Type B pancreatic cell (in vitro differentiated cells): Measurements from ENCODE around the gene KCNG2. TPM values are rescaled to one million over a fixed set of nuclear protein-coding genes. Genes with fewer than 3 reads are reported as not detected.

ENCODE experiments used
- DNase-seq: peaks from one replicate; pipeline ENCODE4 v3.0.0; 2021; ENCODE audit warnings: mixed read lengths; ENCODE audit not compliant: unreplicated experiment; ENCODE audit errors: extremely low spot score
- H3K27ac Mint-ChIP-seq: 2 replicates; pipeline ENCODE4 v1.8.0; 2021; ENCODE audit warnings: mild to moderate bottlenecking, mixed read lengths
- H3K27me3 Mint-ChIP-seq: 2 replicates; pipeline ENCODE4 v1.8.0; 2021; ENCODE audit warnings: mixed read lengths
- H3K36me3 Mint-ChIP-seq: 2 replicates; pipeline ENCODE4 v1.8.0; 2021; ENCODE audit warnings: mixed read lengths
- H3K4me1 Mint-ChIP-seq: one replicate; pipeline ENCODE4 v1.8.0; 2021; ENCODE audit warnings: mixed read lengths; ENCODE audit not compliant: unreplicated experiment
- H3K4me3 Mint-ChIP-seq: 2 replicates; pipeline ENCODE4 v1.8.0; 2021; ENCODE audit warnings: mild to moderate bottlenecking, mixed read lengths
- H3K9me3 Mint-ChIP-seq: 2 replicates; pipeline ENCODE4 v1.8.0; 2021; ENCODE audit warnings: mixed read lengths
- total RNA-seq: library from RNA; stranded (reverse); gene quantifications from 2 replicates; pipeline ENCODE4 v1.2.1, GENCODE V29; 2021; ENCODE audit warnings: low replicate concordance
- TF ChIP-seq, protein P1 (sequence below): fragments of 200-600 bp; sonication (generic); conservative IDR thresholded peaks from 2 replicates; pipeline ENCODE4 v1.5.0; 2021; ENCODE audit warnings: antibody characterized with exemption, mild to moderate bottlenecking

Gene KCNG2
- total RNA-seq, 1 donor from 2014 or later = 0.29 TPM

DNA sequence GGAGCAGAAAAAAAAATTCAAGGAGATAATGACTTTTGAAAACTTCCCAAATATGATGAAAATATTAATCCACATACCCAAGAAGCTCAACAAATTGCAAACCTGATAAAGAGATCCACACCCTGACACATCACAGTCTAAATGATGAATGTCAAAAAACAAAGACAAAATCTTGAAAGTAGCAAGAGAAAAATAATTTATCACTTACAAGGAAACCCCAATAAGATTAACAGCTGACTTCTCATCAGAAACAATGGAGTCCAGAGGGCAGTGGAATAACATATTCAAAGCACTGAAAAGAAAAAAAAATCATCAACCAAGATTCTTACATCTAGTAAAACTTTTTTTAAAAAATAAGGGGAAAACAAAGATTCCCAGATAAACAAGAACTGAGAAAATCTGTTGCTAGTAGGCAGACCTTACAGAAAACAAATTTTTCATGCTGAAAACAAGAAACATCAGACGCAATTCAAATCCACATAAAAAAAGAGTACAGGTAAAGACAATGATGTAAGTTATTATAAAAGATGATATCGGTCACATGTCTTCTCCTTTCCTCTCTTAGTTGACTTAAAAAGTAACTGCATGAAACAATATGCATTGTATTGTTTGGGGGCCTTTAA, 132.4 kb downstream of the KCNG2 start:
- peaks cover 60% of the 10 kb centered on the region for H3K36me3 Mint-ChIP-seq

DNA sequence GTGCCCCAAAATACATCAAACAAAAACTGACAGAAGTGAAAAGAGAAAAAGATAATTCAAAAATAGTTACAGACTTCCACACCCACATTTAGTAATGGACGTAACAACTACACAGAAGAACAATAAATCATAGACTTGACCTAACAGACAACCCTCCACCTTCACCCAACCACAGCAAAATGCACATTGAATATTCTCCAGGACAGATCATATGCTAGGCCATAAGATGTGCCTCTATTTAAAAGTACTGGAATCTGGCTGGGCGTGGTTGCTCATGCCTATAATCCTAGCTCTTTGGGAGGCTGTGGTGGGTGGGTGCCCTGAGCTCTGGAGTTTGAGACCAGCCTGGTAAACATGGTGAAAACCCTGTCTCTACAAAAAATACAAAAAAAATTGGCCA, 133.7 kb downstream of the KCNG2 start:
- Mint-ChIP-seq H3K4me1 (peaks cover 4% of the 10 kb centered on the region), H3K27ac (no peak overlapping the region), H3K9me3 (peaks cover 13% of the 10 kb centered on the region), H3K4me3 (no peak overlapping the region), H3K27me3 (no peaks in the 10 kb centered on the region), H3K36me3 (peaks cover 69% of the 10 kb centered on the region)
- TF ChIP-seq, protein P1, sequence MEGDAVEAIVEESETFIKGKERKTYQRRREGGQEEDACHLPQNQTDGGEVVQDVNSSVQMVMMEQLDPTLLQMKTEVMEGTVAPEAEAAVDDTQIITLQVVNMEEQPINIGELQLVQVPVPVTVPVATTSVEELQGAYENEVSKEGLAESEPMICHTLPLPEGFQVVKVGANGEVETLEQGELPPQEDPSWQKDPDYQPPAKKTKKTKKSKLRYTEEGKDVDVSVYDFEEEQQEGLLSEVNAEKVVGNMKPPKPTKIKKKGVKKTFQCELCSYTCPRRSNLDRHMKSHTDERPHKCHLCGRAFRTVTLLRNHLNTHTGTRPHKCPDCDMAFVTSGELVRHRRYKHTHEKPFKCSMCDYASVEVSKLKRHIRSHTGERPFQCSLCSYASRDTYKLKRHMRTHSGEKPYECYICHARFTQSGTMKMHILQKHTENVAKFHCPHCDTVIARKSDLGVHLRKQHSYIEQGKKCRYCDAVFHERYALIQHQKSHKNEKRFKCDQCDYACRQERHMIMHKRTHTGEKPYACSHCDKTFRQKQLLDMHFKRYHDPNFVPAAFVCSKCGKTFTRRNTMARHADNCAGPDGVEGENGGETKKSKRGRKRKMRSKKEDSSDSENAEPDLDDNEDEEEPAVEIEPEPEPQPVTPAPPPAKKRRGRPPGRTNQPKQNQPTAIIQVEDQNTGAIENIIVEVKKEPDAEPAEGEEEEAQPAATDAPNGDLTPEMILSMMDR = no peak
- DNase-seq = peak; percentile 7

More for the DNA sequence above, 132.4 kb downstream of the KCNG2 start:
- peaks cover 13% of the 10 kb centered on the region for H3K9me3 Mint-ChIP-seq
- no peak overlapping the region for H3K27ac Mint-ChIP-seq
- peaks cover 4% of the 10 kb centered on the region for H3K4me1 Mint-ChIP-seq
- no peak for DNase-seq
- H3K4me3 Mint-ChIP-seq = no peak overlapping the region
- TF ChIP-seq, protein P1 = no peak
- H3K27me3 Mint-ChIP-seq = no peaks in the 10 kb centered on the region

DNA sequence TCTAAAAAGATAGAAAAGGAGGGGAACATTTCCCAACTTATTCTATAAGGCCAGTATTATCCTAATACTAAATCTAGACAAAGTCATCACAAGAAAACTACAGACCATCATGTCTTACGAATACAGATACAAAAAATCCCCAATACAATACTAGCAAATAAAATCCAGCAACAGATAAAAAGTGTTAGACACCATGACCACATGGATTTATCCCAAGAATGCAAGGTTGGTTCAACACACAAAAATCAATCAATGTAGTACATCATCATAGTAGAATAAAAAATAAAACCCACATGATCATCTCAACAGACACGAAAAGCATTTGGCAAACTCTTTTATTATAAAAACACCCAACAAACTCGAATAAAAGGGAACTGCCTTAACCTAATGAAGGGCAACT, 135.2 kb downstream of the KCNG2 start:
- TF ChIP-seq, protein P1 = no peak
- Mint-ChIP-seq H3K9me3 (peaks cover 13% of the 10 kb centered on the region), H3K27ac (no peak overlapping the region), H3K4me1 (peaks cover 4% of the 10 kb centered on the region), H3K27me3 (no peaks in the 10 kb centered on the region), H3K4me3 (no peak overlapping the region), H3K36me3 (peaks cover 80% of the 10 kb centered on the region)
- DNase-seq = no peak

DNA sequence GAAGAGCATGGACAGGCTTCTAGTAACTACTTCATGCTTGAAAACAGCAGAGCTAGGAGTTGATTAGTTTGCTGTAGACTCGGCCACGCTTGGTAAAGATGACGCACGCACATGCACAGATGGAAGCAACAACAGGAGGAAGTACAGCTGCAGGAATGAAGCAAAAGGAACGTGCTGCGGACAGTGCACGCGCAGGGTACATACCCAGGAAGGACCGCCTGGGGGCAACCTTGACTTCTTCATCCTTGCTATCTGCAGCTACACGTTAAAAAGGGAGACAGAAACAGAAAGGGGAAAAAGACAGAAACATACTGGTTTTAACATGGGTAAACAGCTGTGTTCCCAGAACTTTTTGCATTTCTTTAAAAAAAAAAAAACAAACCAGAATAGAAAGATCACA, 136.0 kb downstream of the KCNG2 start:
- peaks cover 76% of the 10 kb centered on the region for H3K36me3 Mint-ChIP-seq
- TF ChIP-seq, protein P1 = peak; percentile 47
- peak overlapping the region; percentile 73 for H3K27ac Mint-ChIP-seq
- peaks cover 4% of the 10 kb centered on the region for H3K4me1 Mint-ChIP-seq
- H3K9me3 Mint-ChIP-seq = peaks cover 12% of the 10 kb centered on the region
- H3K27me3 Mint-ChIP-seq = no peaks in the 10 kb centered on the region
- peak; percentile 63 for DNase-seq
- H3K4me3 Mint-ChIP-seq = peak overlapping the region; percentile 18

DNA sequence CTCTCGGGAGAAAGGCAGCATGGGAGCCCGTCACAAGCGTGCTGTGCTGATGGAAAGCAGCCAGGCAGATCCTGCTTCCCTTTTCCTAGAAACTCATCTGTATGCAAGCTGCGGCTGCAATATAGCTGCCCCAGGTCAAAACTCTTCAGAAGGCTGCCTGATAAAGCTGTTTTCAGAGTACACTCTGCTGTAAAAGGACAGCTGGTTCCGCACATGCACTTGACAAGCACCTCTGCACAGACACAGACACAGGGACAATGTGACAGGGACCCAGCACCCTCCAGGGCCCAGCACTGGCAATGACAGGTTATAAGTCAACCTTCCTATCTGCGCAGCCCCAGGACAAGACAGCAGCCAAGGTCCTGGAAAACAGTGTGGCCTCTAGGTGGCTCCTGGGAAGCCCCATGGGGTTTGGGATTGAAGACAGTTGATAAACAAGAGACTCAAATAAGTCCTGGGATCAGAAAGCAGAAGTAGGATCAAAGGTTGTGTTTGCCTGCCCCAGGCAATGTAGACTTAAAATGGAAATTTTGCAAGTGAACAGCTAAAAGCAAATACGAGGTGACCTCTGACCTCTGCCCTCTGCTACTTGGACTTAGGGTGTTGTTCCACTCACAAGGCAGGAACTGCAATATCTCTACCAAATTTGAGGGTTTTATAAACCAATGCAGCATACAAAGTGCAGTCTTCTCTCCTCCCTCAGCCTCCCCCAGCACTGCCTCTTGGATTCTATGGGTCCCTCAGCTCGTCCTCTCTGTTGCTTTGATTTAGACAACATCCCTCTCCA, 136.8 kb downstream of the KCNG2 start:
- peaks cover 4% of the 10 kb centered on the region for H3K4me1 Mint-ChIP-seq
- DNase-seq = peak; percentile 45
- peaks cover 7% of the 10 kb centered on the region for H3K9me3 Mint-ChIP-seq
- H3K27me3 Mint-ChIP-seq = no peaks in the 10 kb centered on the region
- H3K4me3 Mint-ChIP-seq = peak overlapping the region; percentile 17
- TF ChIP-seq, protein P1 = peak; percentile 30
- peaks cover 75% of the 10 kb centered on the region for H3K36me3 Mint-ChIP-seq
- H3K27ac Mint-ChIP-seq = peak overlapping the region; percentile 73
